Epithelial cell of prostate (primary cell): ENCODE results near the gene ANO1.

Experiments used
- DNase-seq: peaks from one replicate; pipeline ENCODE4 v3.0.0-alpha.2; 2011; ENCODE audit warnings: low read depth, low spot score
- H3K27ac ChIP-seq: fragments of 450-650 bp; 2 replicates; pipeline ENCODE4 v1.5.1; 2017; ENCODE audit warnings: mild to moderate bottlenecking

The ANO1 gene

DNA sequence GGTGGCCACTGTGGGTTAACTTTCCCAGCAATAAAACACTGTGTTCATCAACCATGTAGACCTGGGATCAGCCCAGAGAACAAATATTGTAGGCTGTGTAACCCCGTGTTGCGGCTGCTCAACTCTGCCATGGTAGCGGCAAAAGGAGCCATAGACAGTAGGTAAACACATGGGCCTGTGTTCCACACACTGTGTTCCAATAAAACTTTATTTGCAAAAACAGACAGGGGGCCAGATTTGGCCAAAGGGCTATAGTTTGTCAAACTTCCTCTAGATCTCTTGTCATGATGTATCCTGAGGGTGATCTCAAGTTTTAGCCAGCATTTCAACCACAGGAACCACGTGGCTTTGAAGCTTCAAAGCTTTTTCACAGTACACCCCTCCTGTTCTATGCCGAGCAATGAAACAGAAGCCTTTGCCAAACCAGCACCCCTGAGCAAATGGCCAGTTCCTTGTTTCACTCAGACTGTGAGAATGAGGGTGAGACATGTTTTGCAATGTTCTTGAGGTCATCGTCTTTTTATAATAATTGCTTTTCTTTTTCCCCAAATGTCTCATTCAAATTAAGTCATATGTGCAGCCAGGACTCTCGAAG is 75.1 kb downstream of the ANO1 start:
- H3K27ac ChIP-seq: no peak overlapping the region
- DNase-seq: no peak

DNA sequence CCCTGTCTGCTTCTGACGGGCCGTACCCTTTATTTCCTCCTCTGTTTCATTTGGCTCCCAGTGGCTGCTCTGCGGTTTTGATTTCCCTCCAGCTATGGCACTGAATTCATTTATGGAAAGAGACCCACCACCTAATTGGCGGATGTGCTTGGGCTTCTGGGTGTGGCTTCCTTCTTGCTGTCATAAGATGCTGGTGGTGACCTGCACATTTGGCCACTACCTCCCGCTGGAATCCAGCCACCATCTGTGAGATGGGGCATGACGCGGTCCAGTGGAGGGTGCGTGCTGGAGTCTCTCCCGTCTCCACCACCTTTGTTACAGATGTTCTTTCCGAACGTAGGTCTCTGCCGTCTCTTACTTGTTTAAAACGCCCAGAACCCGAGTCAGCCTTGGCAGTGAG is 77.3 kb downstream of the ANO1 start:
- DNase-seq: no peak
- no peak overlapping the region for H3K27ac ChIP-seq

DNA sequence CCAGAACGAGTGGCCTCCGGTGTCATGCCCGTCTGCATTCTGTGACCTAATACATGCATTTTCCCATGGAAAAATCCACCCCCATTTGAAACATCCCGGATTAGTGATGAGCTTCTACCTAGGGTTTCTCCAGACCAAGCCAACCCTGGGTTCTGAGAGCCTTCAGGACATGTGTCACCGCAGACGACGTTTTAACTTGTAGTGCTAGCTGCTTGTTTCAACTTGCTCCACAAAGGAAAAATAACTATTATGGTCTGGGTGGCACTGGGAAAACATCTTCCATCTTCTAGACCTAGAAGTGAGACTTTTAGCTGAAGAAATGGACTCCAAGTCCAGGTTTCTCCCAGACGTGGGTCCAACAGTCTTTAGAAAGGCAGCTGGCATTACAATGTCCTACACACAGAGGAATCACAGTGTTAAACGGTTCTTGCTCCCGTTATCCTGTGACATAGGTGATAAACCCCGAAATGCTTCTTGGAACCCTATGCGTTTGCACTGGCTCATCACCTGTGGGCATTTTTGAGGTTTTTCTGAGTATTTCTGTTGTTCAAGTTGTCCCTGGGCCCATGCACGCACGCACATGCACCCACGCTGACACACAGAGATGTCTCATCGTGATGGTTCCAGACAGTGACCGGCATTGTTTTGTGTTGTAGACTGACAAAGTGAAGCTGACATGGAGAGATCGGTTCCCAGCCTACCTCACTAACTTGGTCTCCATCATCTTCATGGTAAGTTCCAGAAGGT is 78.3 kb downstream of the ANO1 start:
- peak overlapping the region; percentile 56 for H3K27ac ChIP-seq
- DNase-seq: peak; percentile 45

DNA sequence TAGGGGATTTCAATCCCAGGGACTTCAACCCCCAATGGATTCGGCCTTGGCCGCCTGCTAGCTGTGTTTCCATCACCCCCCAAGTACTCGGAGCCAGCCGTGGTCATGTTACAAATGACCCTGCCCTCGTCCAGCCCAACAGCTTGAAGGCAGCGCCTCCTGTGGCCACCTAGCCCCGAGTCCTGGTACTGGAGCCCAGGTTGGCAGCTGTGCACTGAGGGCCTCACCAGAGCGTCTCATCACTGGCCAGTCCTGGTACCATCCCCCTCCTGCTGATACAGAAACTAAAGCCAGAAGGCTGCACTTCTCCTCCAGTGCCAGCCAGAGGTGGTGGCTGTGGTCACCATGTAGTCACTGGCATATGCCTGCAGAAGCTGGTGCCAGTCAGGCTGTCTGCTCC is 80.1 kb downstream of the ANO1 start:
- H3K27ac ChIP-seq: no peak overlapping the region
- DNase-seq: no peak

DNA sequence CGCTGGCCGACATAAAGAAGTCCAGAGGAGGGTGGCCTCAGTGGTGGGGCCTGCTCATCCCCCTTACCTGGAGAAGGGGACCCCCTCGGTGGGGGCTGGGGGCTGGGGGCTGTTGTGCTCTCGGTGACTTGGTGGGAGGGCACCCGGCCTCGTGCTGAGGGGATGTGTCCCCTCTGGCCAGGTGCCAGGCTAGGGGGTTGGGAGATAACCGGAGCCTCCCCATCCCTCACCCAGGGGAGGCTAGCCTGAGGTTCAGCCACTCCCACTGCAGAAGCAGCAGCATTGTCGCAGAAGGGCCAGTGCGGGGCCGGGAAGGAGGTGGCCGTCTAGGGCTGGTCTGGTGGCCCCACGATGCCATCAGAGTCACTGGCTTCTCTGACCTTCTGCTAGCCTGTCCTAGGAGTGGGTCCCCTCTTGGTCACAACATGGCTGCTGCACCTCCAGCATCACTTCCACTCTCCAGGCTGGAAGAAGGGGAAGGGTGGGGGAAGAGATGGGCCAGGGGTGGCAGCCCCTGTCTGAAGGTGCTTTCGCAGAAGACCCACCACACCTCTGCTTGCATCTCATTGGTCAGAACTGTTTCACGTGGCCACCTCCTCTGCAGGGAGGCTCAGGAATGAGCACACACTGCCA is 80.8 kb downstream of the ANO1 start:
- H3K27ac ChIP-seq: peak overlapping the region; percentile 22

DNA sequence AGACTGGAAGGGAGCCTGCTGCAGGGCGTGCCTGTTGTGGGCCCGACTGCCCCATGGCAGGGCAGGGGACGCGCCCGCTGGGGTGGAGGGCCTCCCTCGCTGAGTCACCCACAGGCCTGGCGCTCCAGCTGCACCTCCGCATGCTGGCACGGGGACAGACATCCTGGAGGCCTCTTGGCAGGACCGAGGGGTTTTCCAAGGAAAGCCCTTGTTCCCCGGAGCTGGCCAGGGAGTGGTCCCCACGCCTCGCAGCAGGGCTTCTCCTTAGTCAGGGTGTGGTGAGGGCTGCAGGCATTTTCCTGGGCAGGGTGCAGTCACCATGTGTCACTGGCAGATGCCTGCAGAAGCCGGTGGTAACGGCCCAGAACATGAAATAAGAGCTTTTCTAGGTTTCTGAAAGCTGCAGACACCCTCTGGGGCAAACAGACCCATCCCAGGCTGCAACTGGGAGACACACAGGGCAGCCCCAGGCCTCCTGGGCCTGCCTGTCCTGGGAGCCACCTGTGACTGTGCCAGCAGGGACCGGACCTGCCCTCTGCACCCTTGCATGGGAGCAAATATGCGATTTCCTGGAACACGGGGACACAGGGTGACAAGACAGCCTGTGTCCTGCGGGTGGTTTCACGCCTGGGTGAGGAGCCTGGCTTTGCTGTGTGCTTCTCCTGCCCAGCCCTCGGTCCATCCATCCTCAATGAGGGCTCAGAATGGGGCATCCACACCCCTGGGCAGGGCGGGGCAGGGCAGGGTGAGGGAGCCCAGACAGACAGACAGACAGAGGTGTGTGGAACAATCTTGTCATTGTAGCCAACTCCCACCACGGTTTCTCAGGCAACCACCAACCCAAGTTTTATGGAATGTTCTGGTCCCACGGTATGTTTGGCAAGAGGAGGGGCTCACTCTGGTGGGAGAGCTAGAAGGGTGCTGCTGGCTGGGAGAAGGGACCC is 81.8 kb downstream of the ANO1 start:
- H3K27ac ChIP-seq: peak overlapping the region; percentile 26
- DNase-seq: peak; percentile 68

More for the DNA sequence above, 80.8 kb downstream of the ANO1 start:
- no peak for DNase-seq

DNA sequence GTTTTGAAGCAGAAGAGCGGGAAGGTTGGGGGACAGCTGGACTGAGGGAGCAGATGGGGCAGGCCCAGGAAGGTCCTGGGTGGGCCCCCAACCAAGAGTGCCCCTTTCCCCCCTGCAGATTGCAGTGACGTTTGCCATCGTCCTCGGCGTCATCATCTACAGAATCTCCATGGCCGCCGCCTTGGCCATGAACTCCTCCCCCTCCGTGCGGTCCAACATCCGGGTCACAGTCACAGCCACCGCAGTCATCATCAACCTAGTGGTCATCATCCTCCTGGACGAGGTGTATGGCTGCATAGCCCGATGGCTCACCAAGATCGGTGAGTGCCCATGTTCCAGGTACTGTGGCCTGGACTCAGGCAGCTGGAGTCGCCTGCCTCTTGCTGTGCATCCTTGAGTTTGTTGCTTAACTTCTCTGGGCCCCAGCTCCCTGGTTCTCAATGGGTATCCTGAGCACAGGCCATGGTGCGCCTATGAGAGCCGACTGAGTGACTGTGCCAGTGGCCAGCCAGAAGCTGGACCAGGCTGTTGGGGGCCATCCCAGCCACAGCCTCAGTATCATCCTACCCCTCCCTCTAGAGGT is 83.0 kb downstream of the ANO1 start:
- no peak for DNase-seq
- H3K27ac ChIP-seq: no peak overlapping the region

DNA sequence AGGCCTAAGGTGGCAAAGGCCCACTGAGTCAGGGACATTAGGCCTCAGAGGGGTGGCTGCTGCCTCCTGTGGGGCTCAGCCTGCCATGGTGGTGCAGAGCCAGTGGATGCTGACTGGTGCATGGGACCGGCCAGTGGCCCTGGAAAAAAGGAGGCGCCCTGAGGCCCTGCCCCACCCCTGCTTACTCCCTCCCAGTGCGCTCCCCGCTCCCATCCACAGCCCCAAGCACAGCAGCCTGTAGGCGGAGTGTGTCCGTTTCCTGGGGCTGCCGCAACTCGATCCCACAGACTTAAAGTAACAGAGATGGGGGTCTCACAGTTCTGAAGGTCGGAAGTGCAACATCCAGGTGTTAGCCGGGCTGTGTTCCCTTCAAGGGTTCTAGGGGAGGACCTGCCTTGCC is 86.6 kb downstream of the ANO1 start:
- no peak overlapping the region for H3K27ac ChIP-seq
- no peak for DNase-seq

DNA sequence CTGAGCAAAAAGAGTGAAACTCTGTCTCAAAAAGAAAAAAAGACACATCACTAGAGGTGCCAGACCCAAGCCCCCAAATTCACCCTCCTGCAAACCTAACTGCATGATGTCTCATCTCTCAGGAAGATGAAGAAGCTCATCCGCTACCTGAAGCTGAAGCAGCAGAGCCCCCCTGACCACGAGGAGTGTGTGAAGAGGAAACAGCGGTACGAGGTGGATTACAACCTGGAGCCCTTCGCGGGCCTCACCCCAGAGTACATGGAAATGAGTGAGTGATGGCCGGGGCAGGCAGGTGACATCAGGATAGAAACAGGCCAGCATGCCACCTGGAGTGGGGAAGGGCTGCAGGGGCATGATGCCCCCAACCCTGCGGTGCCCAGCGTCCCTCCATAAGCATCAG is 89.0 kb downstream of the ANO1 start:
- H3K27ac ChIP-seq: no peak overlapping the region
- no peak for DNase-seq

DNA sequence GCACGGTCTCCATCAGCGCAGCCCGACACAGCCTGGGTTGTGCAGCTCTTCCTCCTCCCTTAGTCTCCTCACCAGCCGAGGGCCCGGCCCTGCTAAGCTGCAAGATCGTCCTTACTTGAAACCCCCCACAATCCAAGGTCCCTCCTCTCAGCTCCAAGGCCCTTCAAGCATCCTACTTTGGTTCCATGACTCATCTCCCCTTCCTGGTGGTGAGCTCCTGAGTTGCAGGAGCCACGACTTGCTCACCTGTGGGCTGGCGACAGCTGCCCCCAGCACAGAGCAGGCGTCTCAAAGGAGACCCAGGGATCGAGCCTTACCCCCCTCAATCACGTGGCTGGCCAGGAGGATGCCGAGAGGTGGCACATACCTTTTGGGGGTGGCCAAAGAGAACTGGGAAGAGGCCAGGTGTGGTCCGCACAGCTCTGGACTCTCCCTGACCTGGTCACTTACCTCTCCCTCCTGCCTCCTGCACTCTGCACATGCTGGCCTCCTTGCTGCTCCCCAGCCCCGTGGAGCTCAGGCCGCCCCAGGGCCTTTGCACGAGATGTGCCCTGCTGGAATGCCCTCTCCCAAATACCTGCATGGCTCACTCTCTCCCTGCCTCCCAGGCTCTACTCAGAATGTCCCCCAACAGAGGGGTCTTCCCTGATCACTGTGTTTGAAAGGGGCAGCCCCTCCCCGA is 89.7 kb downstream of the ANO1 start:
- DNase-seq: no peak
- no peak overlapping the region for H3K27ac ChIP-seq

DNA sequence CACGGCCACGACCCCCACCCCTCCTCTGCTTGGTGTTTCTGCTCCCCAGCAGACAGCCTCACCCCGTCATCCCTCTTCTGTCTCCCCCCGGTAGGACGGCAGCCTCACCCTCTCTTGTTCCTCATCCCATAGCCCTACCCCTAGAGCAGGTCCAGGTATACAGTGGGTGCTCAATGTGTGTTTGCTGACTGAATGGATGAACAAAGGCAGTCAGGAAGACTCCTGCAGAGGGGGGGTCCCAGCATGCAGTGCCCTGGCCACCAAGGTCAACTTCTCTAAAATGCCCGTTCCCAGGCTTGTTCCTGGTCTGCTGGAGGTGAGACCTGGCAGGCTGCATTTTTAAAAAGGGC is 90.3 kb downstream of the ANO1 start:
- DNase-seq: no peak
- no peak overlapping the region for H3K27ac ChIP-seq

DNA sequence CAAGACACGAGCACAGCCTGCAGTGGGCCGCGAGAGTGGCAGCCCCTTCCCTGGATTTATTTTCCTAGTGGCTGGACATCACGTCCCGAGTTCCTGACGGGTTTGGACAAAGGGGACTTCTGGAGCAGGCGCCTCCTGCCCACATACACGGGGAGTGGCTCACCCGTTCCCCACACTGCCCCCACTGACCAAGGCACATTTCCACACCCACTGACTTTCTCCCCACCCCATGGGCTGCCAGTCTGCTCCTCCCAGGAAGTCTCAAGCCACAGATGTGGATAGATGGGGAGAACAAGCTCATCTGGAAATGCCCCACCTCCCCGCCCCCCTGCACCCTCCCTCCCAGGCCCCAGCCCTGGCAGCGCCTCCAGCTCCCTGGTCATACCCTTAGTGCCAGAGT is 91.0 kb downstream of the ANO1 start:
- no peak for DNase-seq
- no peak overlapping the region for H3K27ac ChIP-seq

DNA sequence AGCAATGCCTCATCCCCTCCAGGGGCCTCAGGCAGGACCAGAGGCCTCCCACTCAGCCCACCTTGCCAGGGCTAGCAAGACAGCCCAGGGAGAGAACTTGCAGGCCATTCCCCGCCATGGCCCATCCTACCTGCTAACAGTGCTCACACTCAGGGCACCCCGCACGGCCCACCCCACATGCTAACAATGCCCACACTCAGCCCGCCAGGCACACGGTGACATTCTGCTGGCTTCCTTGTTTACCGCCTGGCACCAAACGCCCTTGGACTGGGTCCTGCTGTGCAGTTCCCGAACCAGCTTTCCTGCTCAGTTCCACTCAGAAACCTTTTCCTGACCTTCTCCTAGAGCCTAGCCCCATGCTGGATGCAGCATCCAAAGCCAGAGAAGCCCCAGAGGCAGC is 91.5 kb downstream of the ANO1 start:
- no peak for DNase-seq
- no peak overlapping the region for H3K27ac ChIP-seq

DNA sequence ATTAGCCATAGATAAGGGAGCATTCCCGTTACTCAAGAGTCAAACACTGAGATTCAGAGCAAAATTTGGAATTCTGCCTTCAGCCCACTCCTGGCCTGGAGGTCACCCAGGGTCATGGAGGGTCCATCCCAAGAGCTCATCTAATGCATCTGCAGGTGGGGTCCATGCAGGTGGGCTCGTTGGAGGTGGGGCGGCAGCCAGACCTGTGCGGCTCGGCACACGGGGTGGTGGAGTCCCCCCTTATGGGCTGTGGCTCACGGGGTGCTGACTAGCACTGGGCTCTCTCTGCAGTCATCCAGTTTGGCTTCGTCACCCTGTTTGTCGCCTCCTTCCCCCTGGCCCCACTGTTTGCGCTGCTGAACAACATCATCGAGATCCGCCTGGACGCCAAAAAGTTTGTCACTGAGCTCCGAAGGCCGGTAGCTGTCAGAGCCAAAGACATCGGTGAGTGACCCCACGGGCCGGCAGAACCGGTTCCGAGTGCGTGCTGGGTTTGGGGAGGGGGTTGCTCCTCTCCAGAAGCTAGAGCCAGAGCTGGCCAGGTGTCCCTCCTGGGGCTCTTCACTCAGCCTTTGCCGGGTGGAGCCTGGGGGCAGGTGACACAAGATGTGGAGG is 92.6 kb downstream of the ANO1 start:
- no peak for DNase-seq
- no peak overlapping the region for H3K27ac ChIP-seq

DNA sequence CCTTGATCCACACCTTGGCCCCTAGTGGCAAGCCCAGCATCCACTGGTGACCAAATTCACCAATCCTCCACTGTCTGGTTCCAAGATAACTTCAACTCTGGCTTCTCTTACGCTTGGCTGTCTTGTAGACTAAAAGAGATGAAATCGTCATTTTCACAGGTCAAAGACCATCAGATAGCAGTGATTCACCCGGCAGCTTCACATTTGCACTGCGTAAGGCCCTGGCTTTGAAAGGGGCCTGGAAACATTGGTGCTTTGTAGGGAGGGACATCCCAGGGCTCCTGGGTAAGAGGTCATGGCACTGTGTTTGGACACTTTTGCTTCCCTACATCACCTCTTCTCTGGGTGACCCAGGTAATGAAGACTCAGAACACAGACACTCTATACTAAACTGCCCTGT is 94.9 kb downstream of the ANO1 start:
- no peak for DNase-seq
- H3K27ac ChIP-seq: no peak overlapping the region

DNA sequence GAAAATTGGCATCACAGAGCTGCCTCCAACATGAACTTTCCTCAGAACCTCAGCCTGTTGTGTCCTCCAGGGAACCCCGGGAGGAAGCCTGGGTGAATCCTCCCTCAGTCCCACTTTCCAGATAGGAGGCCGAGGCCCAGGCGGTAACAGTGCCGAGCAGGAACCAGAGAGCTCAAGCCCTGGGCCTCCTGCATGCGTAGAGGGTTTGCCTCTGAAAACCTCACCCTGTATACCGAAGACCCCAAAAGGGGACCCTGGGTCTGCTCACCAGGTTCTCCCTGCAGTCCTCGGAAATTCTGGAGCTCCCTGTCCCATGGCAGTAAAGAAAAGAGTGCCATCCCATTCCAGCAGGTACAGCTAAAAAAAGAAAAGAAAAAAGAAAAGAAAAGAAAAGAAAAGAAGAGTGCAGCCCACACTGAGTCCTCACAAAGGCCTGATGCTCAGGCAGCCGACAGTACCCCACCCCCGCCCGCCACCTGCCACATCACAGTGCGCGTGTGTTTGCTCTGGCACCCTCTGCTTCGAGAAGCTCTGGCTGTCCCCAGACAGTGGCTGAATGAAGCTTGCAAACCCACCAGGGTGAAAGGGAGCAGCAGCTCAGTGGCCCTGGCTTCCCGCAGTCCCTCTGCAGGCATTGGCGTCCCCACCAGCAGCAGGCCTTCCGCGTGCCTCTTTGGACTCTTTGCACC is 96.6 kb downstream of the ANO1 start:
- DNase-seq: no peak
- no peak overlapping the region for H3K27ac ChIP-seq

DNA sequence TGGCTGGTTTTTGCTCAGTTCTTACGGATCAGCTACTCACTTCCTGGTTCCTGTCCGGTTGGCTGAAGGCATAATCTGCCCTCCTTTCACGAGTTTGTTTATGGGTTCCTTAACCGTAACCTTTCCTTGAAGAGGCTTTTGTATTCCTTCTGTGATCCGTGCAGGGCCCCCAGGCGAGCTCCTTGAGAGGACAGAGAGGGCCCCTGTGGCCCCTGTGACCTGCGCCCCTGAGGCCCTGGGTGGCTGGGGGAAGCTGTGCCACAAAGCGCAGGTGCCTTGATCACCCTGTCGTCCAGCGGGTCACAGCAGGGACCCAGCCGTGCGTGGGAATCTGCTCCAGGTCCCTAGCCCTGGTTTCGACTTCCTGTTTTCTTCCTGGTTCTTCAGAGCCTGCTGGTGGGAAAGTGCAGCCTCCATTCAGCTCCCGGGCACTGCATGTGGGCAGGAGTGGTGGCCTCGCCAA is 97.2 kb downstream of the ANO1 start:
- DNase-seq: no peak
- H3K27ac ChIP-seq: no peak overlapping the region

DNA sequence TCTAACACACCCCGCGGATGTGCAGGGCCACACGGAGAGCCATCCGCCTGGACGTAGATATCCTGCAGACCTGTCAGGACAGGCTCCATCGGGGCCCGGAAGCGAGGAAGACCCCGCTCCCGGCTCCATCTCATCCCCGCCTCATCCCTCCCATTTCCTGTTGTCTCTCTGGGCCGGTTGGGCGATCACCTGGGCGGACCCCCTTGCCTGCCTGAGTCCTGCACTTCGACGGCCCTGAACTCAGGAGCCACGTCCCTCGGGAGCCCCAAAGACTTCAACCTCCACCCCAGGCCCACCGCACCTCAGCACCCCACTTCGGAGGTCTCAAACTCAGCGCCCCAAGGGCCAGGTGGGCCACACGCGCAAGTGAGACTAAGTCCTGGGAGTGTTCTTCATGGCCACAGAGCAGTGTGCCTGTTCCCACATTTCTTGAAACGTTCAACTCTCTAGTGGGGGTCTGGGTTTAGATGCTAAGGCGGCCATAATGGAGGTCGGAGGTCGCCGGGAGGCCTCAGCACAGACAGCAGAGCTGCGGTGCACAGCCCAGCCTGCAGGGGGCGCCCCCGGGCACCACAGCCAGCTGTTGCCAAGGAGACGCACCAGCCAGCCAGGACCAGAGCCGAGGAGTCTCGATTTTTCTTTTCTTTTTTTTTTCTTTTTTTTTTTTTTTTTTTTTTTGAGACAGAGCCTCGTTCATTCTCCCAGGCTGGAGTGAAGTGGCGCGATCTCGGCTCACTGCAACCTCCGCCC is 99.0 kb downstream of the ANO1 start:
- no peak for DNase-seq
- no peak overlapping the region for H3K27ac ChIP-seq
